PFSK-1 (cell line): ENCODE results near the gene CNGA1.

Experiments used
- FOXP2 ChIP-seq: optimal IDR thresholded peaks from 2 replicates; pipeline ENCODE3; 2011; ENCODE audit warnings: borderline replicate concordance, control low read depth, inconsistent platforms; ENCODE audit not compliant: insufficient read depth; ENCODE audit errors: extremely low read length, extremely low read depth
- POLR2AphosphoS5 ChIP-seq: IDR thresholded peaks from 2 replicates; pipeline ENCODE4 v1.6.1; 2012; ENCODE audit warnings: low read depth, mild to moderate bottlenecking, control low read depth, low read length, moderate library complexity
- REST ChIP-seq, 2 experiments: IDR thresholded peaks; 2 replicates each; pipeline versions ENCODE4 v1.6.1 to v1.8.0; 2011 to 2012; ENCODE audit warnings: low read depth in 2 of 2, low read length in 2 of 2, control low read depth in 1 of 2, inconsistent platforms in 1 of 2, mild to moderate bottlenecking in 1 of 2, moderate library complexity in 1 of 2; ENCODE audit not compliant: insufficient read depth in 1 of 2
- SIN3A ChIP-seq: IDR thresholded peaks from 2 replicates; pipeline ENCODE4 v1.6.1; 2012; ENCODE audit warnings: mild to moderate bottlenecking, low read length, moderate library complexity, borderline replicate concordance; ENCODE audit not compliant: insufficient read depth
- TAF1 ChIP-seq: IDR thresholded peaks from 2 replicates; pipeline ENCODE4 v1.6.1; 2012; ENCODE audit warnings: low read length, control low read depth, borderline replicate concordance; ENCODE audit not compliant: insufficient read depth

Gene CNGA1

GRCh38 chr4:47933840-47934239 lies 82.6 kb downstream of the CNGA1 start:
- TF ChIP-seq TAF1, result no peak
- TF ChIP-seq FOXP2, result no peak
- TF ChIP-seq SIN3A, result no peak
- no peak for TF ChIP-seq POLR2AphosphoS5

GRCh38 chr4:47930971-47931804 lies 85.3 kb downstream of the CNGA1 start:
- no peak for TF ChIP-seq TAF1
- TF ChIP-seq REST (IDR thresholded peaks at IDR 0.05; ENCODE audit: insufficient read depth in 1 of 2, low read depth in 2 of 2, low read length in 2 of 2), result no peak
- no peak for TF ChIP-seq SIN3A

GRCh38 chr4:47929682-47930201 lies 86.7 kb downstream of the CNGA1 start:
- TF ChIP-seq TAF1, result no peak
- TF ChIP-seq REST (IDR thresholded peaks at IDR 0.05; ENCODE audit: insufficient read depth in 1 of 2, low read depth in 2 of 2, low read length in 2 of 2), result no peak

- no peak for TF ChIP-seq POLR2AphosphoS5
- TF ChIP-seq REST (IDR thresholded peaks at IDR 0.05; ENCODE audit: insufficient read depth in 1 of 2, low read depth in 2 of 2, low read length in 2 of 2), result peak in 1 of 2 experiments; percentile 86; a peak in 2 of 4 replicates
Observed at GRCh38 chr4:47926667-47927258, 89.7 kb downstream of the CNGA1 start.

- TF ChIP-seq SIN3A (no peak), TAF1 (no peak), FOXP2 (no peak), REST (IDR thresholded peaks at IDR 0.05; ENCODE audit: insufficient read depth in 1 of 2, low read depth in 2 of 2, low read length in 2 of 2) (no peak), POLR2AphosphoS5 (no peak)
Observed at GRCh38 chr4:47915378-47915777, 101.1 kb downstream of the CNGA1 start.
